Hematopoietic multipotent progenitor cell (in vitro differentiated cells): Measurements from ENCODE around the gene GAREM1. TPM values are rescaled to one million over a fixed set of nuclear protein-coding genes. Genes with fewer than 3 reads are reported as not detected.
A peak's percentile ranks its signal among the peaks of the same experiment; 100 is the strongest.

Experiments
- DNase-seq, 3 donors: peaks; one replicate each; pipeline ENCODE4 v3.0.0-alpha.2; 2011 to 2015; ENCODE audit warnings: low read depth in 2 of 3, low spot score in 2 of 3
- total RNA-seq: library from RNA; depleted of rRNA; stranded (reverse); fragments of >200 nt; gene quantifications from one replicate; pipeline ENCODE4 v1.2.3, GENCODE V29; 2012

GAREM1 gene
- total RNA-seq, 1 donor = under 0.01 TPM

GRCh38 chr18:32459361-32460101 is 11.2 kb downstream of the GAREM1 start:
- no peak for DNase-seq

- DNase-seq = no peak
Measured at GRCh38 chr18:32455361-32455760, 15.3 kb downstream of the GAREM1 start.

- no peak for DNase-seq
Measured at GRCh38 chr18:32454593-32454992, 16.1 kb downstream of the GAREM1 start.

- no peak for DNase-seq
Measured at GRCh38 chr18:32450874-32451273, 19.8 kb downstream of the GAREM1 start.

- DNase-seq = no peak
Measured at GRCh38 chr18:32450026-32450691, 20.5 kb downstream of the GAREM1 start.

- DNase-seq = no peak
Measured at GRCh38 chr18:32446780-32447179, 23.9 kb downstream of the GAREM1 start.

- no peak for DNase-seq
Measured at GRCh38 chr18:32445846-32446245, 24.8 kb downstream of the GAREM1 start.

GRCh38 chr18:32443706-32444215 is 26.9 kb downstream of the GAREM1 start:
- DNase-seq = no peak

- no peak for DNase-seq
Measured at GRCh38 chr18:32443033-32443705, 27.5 kb downstream of the GAREM1 start.

- DNase-seq = no peak
Measured at GRCh38 chr18:32442575-32442974, 28.1 kb downstream of the GAREM1 start.

- no peak for DNase-seq
Measured at GRCh38 chr18:32441533-32441932, 29.1 kb downstream of the GAREM1 start.

GRCh38 chr18:32440518-32440917 is 30.2 kb downstream of the GAREM1 start:
- DNase-seq = no peak

- peak in 1 of 3 donors; percentile 5 for DNase-seq
Measured at GRCh38 chr18:32439802-32440201, 30.9 kb downstream of the GAREM1 start.

GRCh38 chr18:32439241-32439640 is 31.4 kb downstream of the GAREM1 start:
- no peak for DNase-seq

GRCh38 chr18:32438173-32438572 is 32.5 kb downstream of the GAREM1 start:
- no peak for DNase-seq

- DNase-seq = no peak
Measured at GRCh38 chr18:32437100-32437834, 33.4 kb downstream of the GAREM1 start.

GRCh38 chr18:32435631-32436500 is 34.8 kb downstream of the GAREM1 start:
- DNase-seq = no peak

GRCh38 chr18:32431753-32432152 is 38.9 kb downstream of the GAREM1 start:
- peak in 1 of 3 donors; percentile 4 for DNase-seq

- no peak for DNase-seq
Measured at GRCh38 chr18:32429402-32429801, 41.3 kb downstream of the GAREM1 start.
